SK-N-MC (cell line): ENCODE measurements around the gene HMCN1.

Experiments
- DNase-seq: peaks from one replicate; pipeline ENCODE4 v3.0.0-alpha.2; 2011; ENCODE audit warnings: low read depth, low spot score
- H3K27ac ChIP-seq: fragments of 200-600 bp; sonication (generic); 2 replicates; pipeline ENCODE4 v1.5.1; 2016; ENCODE audit warnings: mixed run types
- H3K36me3 ChIP-seq: fragments of 200-600 bp; sonication (generic); 2 replicates; pipeline ENCODE4 v1.6.1; 2017; ENCODE audit warnings: antibody characterized with exemption, low read length, mixed read lengths; ENCODE audit not compliant: insufficient read depth
- H3K4me3 ChIP-seq: fragments of 200-600 bp; sonication (generic); 2 replicates; pipeline ENCODE4 v1.5.1; 2016
- H3K9ac ChIP-seq: fragments of 200-600 bp; sonication (generic); 2 replicates; pipeline ENCODE4 v1.8.0; 2017; ENCODE audit warnings: mixed run types, mixed read lengths; ENCODE audit not compliant: insufficient read length
- H3K9me3 ChIP-seq: fragments of 200-600 bp; sonication (generic); 2 replicates; pipeline ENCODE4 v1.6.1; 2017; ENCODE audit warnings: low read depth, mild to moderate bottlenecking, antibody characterized with exemption, low read length, moderate library complexity, mixed read lengths
- EZH2 ChIP-seq: fragments of 200-600 bp; sonication (generic); IDR thresholded peaks from one replicate; pipeline ENCODE4 v1.6.1; 2017; ENCODE audit warnings: antibody characterized with exemption
- FOXP2 ChIP-seq: optimal IDR thresholded peaks from 2 replicates; pipeline ENCODE3; 2011; ENCODE audit warnings: mild to moderate bottlenecking, moderate library complexity; ENCODE audit not compliant: insufficient read depth; ENCODE audit errors: extremely low read length, control extremely low read depth
- POLR2AphosphoS5 ChIP-seq: IDR thresholded peaks from 2 replicates; pipeline ENCODE4 v1.6.1; 2012; ENCODE audit warnings: mild to moderate bottlenecking, low read depth, low read length, borderline replicate concordance

Gene HMCN1

GRCh38 chr1:186191511-186191910, 457.3 kb downstream of the HMCN1 start:
- H3K9me3 ChIP-seq, result no peaks in the 10 kb centered on the region
- no peak for DNase-seq
- H3K9ac ChIP-seq, result no peak overlapping the region
- H3K27ac ChIP-seq, result no peak overlapping the region
- H3K36me3 ChIP-seq, result peaks cover 65% of the 10 kb centered on the region
- H3K4me3 ChIP-seq, result no peak overlapping the region
- TF ChIP-seq EZH2 (no peak), POLR2AphosphoS5 (no peak), FOXP2 (no peak)

GRCh38 chr1:186193224-186193623, 459.0 kb downstream of the HMCN1 start:
- Histone ChIP-seq H3K36me3 (peaks cover 54% of the 10 kb centered on the region), H3K27ac (no peak overlapping the region), H3K4me3 (no peak overlapping the region), H3K9me3 (no peaks in the 10 kb centered on the region), H3K9ac (no peak overlapping the region)
- DNase-seq, result no peak
- TF ChIP-seq POLR2AphosphoS5 (no peak), FOXP2 (no peak), EZH2 (no peak)

GRCh38 chr1:186194107-186194756, 460.0 kb downstream of the HMCN1 start:
- no peak for DNase-seq
- Histone ChIP-seq H3K36me3 (peaks cover 44% of the 10 kb centered on the region), H3K9ac (no peak overlapping the region), H3K27ac (no peak overlapping the region), H3K9me3 (no peaks in the 10 kb centered on the region), H3K4me3 (no peak overlapping the region)
- TF ChIP-seq POLR2AphosphoS5 (no peak), FOXP2 (no peak), EZH2 (no peak)

- H3K27ac ChIP-seq, result no peak overlapping the region
- H3K9ac ChIP-seq, result no peak overlapping the region
- no peak for TF ChIP-seq FOXP2
- no peak for TF ChIP-seq POLR2AphosphoS5
- TF ChIP-seq EZH2, result no peak
- no peak overlapping the region for H3K4me3 ChIP-seq
- H3K9me3 ChIP-seq, result no peaks in the 10 kb centered on the region
- H3K36me3 ChIP-seq, result peaks cover 32% of the 10 kb centered on the region
- DNase-seq, result no peak
Observed at GRCh38 chr1:186195377-186195931, 461.3 kb downstream of the HMCN1 start.

GRCh38 chr1:186202271-186202764, 468.1 kb downstream of the HMCN1 start:
- no peak overlapping the region for H3K9ac ChIP-seq
- H3K4me3 ChIP-seq, result no peak overlapping the region
- H3K36me3 ChIP-seq, result no peaks in the 10 kb centered on the region
- DNase-seq, result no peak
- no peak overlapping the region for H3K27ac ChIP-seq
- no peak for TF ChIP-seq EZH2
- TF ChIP-seq POLR2AphosphoS5, result no peak
- TF ChIP-seq FOXP2, result no peak
- no peaks in the 10 kb centered on the region for H3K9me3 ChIP-seq

- no peak overlapping the region for H3K9ac ChIP-seq
Observed at GRCh38 chr1:186202776-186203175, 468.6 kb downstream of the HMCN1 start.

GRCh38 chr1:186206048-186206570, 471.9 kb downstream of the HMCN1 start:
- Histone ChIP-seq H3K27ac (peak overlapping the region; percentile 55), H3K36me3 (no peaks in the 10 kb centered on the region), H3K9ac (no peak overlapping the region), H3K4me3 (peak overlapping the region; percentile 1; the same call in 1 of the 2 replicates), H3K9me3 (no peaks in the 10 kb centered on the region)
- DNase-seq, result no peak
- TF ChIP-seq EZH2 (no peak), FOXP2 (no peak), POLR2AphosphoS5 (no peak)

More at GRCh38 chr1:186202776-186203175, 468.6 kb downstream of the HMCN1 start:
- no peaks in the 10 kb centered on the region for H3K36me3 ChIP-seq
- no peak overlapping the region for H3K4me3 ChIP-seq
- no peaks in the 10 kb centered on the region for H3K9me3 ChIP-seq
- H3K27ac ChIP-seq, result no peak overlapping the region
- TF ChIP-seq FOXP2 (no peak), EZH2 (no peak), POLR2AphosphoS5 (no peak)
- DNase-seq, result no peak

- peak overlapping the region; percentile 55; the same call in 1 of the 2 replicates for H3K27ac ChIP-seq
- H3K9ac ChIP-seq, result no peak overlapping the region
- TF ChIP-seq FOXP2 (no peak), EZH2 (no peak), POLR2AphosphoS5 (no peak)
- no peak for DNase-seq
- H3K4me3 ChIP-seq, result no peak overlapping the region
- no peaks in the 10 kb centered on the region for H3K9me3 ChIP-seq
- H3K36me3 ChIP-seq, result no peaks in the 10 kb centered on the region
Observed at GRCh38 chr1:186207391-186208085, 473.3 kb downstream of the HMCN1 start.
